Measurements from ENCODE around the gene GZMB.
"Not testable (repeated sequence)": the region's sequence is repeated elsewhere in the genome, so short reads cannot be mapped to it uniquely, and the experiment has no call there.

GZMB gene

DNA sequence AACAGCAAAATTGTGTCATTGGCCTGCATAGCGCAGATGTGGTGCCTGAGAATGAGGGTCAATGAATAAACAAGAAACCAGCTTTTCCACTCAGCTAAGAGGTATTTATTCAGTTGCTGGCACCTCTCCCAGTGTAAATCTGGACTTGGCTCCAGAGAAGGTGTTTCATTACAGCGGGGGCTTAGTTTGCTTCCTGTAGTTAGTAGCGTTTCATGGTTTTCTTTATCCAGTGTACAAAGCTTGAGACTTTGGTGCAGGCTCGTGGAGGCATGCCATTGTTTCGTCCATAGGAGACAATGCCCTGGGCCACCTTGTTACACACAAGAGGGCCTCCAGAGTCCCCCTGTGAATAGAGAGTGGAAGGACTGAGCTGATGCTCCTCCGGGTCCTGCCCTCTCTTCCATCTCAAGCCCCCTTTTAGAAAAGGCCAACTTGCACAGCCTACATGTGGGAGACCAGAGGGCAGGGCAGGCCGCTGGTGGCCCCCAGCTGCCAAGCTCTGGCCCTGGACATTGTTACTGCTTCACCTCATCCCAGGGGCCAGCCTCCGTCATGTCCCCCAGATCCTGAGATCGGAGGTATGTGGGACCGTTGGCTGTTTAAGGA, 3.0 kb downstream of the GZMB start:
- DNase-seq = no peak

DNA sequence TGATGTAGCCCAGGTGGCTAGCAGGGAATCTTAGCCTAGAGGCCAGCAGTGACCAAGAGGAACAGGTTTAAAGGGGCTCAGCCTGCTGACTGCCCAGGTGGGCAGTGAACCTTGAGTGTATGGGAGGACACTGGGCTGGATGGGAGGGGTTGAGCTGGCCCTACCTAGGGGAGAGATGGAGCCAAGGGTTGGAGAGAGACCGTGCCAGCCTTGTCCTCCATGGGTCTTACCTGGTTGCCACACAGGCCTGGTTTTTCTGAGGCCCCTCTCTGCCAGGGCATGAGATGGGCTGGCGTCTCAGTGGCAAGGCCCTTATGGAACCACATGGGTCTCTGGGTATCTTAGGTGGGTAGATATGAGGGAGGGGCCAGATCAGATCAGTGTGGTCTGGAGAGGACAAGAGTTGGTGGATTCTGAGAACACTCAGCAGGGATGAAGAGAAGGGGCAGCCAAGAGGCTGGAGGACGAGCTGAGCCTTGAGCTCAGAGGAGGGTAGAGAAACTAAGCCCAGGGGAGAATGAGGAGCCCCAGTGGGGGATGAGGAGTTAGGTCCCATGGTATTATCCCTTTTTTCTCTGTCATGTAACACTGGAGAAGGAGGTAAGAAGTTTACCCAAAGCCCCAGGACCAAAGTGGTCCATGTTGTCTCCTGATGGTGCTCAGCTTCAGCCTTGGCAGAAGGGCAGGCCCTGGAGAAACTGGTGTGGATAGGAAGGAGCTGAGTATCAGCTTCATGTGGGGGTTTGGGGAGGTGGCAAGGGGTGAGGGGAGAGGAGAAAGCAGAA, 3.7 kb downstream of the GZMB start:
- DNase-seq = no peak

DNA sequence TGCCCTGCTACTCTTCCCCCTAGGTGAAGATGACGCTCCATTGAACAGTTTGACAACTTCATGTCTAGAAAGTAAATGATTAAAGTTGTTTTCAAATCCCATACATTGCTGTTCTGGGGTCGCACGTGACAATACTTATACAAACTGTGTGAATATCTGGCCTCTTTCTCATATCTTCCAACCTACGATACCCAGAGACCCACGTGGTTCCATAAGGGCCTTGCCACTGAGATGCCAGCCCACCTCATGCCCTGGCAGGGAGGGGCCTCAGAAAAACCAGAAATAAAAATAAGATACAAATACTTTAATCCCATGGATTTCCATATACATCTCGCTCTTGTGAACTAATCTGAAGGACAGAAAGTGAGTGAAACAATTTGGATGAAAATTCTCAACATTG, 4.5 kb downstream of the GZMB start:
- DNase-seq = no peak

DNA sequence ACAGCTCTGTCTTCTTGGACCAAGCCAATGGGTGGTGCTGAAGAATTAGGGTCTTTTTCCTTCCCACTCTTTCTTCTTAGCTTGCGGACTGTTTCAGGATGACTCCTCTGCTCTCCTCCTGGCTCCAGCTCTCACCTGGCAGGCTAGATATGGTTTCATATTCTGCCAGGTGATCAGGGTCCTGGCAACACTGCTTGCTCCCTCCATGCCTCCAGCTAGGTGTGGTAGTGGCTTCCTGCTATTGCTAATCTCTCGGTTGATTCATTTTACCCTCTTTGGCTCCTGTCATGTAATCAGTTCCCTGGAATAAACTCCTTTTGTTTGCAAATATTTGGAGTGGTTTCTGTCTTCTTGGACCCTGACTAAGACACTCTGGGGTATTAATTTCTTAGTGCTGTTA, 20.2 kb downstream of the GZMB start:
- DNase-seq = no peak

DNA sequence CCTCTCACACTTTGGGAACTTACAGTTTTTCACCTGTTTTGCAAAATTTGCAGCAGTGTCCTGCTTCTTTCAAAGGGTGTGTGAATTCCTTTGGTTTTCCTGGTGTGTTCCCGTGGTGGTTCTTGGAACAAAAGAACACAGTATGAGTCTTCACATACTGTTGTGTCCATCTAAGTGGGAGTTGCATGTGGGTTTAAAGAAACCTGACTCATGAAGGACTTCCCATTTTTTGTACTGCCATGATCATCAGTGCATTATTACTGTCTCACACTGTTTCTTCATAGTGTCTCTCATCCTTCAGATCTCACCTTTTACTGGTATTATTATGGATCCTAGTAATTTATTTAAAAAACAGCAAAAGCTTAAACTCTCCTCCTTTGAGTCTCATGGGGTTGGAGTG, 20.7 kb downstream of the GZMB start:
- DNase-seq = no peak

DNA sequence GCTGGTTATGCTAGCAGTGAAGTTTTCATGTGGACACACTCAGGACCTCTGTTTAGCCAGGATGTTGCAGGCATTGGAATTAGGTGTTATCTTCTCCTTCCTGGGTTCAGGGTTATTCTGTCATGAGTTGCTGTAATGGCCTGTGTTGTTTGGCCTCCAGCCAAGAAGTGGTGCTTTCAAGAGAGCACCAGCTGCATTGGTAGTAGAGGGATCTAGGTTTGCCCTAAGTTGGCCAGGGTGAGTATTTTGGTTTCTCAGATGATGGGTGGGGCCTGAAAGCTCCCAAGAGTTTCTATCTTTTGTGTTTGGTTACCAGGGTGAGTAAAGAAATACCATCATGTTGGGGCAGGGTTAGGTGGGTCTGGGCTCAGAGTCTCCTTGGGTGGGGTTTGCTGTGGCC, 21.8 kb downstream of the GZMB start:
- DNase-seq = no peak

DNA sequence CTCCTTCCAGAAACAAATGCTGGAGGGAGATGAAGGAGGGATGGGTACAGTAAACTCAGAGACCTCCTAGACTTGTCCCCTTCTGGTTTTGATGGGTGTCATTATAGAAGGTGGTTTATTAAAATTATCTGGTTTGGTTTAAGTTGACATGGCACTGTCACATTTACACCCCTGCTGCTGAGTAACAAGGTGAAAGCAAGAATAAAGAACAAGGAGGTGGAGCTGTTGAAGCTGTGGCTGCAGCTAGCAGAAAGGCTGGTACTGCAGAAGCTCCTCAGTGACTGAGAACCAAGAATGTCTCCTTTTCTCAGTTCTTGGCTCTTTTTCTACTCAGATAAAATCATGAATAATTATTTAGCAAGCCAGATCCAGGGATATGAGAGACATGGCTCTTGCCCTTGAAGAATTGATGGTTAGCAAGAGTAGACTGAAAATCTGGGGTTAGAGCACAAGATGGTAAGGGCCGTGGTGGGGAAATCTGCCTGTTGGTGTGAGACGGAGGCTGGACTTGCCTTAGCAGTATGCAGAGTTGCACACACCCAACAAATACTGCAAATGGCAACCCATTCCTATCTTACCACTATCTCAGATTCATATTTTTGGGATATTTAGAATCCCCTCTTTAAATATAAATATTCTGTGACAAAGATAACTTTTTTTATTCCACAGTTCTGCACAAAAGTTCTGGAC, 24.2 kb downstream of the GZMB start, which contains the start of gene GZMH:
Gene GZMH, minus strand, starts transcription at position 31 of the 690 bp plus-strand sequence. CDS start 72 bp downstream, outside the sequence.
- no peak for DNase-seq

DNA sequence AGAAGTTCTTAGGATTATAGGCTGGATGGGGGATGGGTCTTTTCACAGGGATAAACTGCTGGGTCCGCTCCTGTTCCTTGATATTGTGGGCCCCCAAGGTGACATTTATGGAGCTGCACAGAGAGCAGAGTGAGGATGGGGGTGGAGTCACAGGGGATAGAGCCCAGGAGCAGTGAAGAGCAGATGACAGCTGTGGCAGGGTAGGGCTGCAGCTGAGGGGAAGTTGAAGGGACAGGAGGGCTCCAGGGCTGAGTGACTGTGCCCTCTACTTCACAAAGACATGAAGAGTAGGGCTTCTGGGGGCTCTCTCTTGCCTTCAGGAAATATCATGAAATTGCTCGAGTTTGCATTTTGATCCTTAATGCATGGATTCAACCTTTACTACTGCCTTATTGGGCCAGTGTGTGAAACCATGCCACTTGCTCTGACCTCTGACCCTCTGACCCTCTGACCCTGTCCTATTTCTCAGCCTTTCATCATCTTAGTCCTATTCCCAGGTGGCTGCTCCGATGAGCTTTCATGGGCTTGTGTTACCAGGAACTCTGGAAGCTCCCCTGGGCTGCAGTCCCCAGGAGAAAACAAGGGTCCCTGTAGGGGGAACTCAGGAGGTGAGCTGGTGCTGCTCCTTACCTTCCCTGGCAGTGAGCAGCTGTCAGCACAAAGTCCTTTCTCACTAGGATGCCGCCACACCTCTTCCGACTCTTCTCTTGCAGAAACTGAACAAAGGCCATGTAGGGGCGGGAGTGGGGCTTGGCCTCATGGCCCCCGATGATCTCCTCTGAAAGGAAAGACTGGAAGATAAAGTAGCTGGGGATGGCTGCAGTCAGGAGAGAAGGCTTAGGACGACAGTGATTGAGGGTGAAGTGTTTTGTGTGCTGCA, 26.1 kb downstream of the GZMB start:
- no peak for DNase-seq

DNA sequence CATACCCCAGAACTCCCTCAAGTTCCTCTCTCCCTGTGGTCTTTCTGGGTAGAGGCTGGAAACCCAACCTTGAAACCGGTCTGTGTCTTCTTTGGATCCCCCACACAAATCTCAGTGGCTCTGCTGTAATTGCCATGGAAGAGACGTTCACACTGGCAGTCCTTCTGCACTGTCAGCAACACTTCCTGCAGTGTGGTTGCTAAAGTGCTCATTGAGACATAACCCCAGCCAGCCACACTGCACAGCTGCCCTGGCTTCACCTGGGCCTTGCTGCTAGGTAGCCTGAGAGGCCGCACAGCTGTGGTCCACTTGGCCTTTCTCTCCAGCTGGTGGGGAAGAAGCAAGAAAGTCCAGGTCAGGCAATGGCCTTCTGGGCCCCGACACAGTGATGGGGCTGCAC, 26.9 kb downstream of the GZMB start:
- DNase-seq = no peak

DNA sequence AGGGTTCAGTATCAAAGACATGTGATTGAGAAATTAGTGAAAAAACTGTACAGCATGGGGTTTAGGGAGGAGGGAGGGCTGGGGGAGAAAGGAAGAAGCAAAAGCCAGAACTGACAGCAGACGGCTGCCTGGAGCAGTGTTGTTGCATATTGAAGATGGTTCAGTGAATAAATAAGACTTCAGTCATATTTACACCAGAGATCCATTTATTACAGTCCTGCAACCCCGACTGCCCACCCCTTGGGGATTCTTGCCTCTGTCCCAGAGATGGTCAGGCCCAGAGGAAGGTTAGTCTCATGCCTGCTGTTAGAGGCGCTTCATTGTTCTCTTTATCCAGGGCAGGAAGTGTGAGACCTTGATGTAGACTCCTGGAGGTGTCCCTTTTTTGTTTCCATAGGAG, 27.7 kb downstream of the GZMB start:
- DNase-seq = no peak

DNA sequence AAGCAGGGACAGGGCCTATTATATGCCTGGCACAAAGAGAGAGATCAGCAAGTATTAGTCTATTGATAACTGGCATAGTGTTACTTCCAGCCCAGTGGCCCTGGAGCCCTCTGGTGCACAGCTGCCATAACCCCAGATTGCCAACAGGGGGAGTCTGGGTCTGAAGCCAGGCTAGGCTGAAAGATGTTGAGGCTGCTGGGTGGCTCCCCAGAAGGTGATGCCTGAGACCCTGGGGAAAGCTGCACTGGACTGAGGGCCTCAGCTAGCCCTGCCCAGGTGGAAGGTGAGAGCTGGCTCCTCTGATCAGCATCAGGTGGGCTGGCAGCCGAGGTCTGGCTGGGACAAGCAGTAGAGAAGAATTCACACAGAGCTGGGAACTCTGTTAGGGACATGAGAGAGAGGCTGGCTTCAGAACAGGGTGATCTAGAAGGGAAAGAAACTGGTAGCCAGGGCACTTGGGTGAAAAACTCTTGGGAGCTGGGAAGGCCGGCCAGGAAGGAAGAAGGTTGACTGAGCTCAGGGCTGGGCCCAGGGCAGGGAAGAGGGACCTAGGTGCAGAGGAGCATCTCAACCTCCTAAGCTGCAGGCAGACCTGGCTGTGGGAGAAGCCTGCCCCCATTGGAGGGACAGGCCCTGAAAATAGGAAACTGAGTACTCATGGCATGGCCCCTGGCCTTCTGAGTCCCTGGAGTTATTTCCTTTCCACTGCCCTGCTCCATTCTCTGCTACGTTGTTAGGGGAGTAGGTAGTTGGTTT, 28.4 kb downstream of the GZMB start:
- peak; percentile 67 for DNase-seq

DNA sequence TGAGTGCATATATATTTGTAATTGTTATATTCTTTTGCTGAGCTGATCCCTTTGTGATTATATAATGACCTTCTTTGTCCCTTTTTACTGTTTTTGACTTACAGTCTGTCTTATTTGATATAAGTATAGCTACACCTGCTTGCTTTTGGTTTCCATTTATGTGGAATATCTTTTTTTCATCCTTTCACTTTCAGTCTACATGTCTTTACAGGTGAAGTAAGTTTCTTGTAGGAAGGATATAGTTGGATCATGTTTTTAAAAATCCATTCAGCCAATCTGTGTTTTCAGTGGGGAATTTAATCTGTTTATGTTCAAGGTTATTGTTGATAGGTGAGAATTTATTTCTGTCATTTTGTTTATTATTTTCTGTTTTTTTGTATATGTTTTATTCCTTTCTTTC, 36.6 kb downstream of the GZMB start:
- DNase-seq = no peak

DNA sequence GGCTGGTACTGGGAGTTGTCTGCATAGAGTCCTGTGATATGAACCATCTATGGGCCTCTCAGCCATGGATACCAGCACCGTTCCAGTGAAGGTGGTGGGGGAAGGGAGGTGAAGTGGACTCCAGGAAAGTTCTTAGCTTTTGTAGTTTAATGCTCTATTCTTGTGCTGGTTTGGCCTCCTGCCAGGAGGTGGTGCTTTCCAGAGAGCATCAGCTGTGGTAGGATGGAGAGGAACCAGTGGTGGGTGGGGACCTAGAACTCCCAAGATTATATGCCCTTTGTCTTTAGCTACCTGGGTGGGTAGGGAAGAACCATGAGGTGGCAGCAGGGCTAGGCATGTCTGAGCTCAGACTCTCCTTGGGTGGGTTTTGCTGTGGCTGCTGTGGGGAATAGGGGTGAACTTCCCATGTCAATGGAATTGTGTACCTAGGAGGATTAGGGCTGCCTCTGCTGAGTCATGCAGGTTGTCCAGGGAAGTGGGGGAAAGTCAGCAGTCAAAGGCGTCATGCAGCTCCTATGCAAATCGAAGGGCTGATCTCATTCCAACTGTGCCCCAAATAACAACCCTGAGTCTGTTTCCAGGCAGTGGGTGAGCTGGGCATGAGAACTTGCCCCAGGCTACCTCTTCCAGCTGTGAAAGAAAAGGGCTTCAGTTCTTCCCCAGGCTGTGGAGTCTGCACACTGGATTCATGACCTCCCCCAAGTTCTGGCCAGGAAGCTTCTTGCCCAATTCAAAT, 38.7 kb downstream of the GZMB start:
- no peak for DNase-seq

DNA sequence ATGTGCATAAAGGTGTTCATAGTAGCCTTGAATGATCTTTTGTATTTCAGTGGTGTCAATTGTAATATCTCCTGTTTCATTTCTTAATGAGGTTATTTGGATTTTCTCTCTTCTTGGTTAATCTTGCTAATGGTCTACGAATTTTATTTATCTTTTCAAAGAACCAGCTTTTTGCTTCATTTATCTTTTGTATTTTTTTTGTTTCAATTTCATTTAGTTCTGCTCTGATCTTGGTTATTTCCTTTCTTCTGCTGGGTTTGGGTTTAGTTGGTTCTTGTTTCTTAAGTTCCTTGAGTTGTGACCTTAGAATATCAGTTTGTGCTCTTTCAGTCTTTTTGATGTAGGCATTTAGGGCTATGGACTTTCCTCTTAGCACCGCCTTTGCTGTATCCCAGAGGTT, 43.0 kb downstream of the GZMB start:
- not testable (repeated sequence) for DNase-seq

DNA sequence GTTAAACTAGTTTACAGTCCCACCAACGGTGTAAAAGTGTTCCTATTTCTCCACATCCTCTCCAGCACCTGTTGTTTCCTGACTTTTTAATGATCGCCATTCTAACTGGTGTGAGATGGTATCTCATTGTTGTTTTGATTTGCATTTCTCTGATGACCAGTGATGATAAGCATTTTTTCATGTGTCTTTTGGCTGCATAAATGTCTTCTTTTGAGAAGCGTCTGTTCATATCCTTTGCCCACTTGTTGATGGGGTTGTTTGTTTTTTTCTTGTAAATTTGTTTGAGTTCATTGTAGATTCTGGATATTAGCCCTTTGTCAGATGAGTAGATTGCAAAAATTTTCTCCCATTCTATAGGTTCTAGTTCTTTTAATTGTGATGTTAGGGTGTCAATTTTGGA, 49.6 kb downstream of the GZMB start:
- DNase-seq = not testable (repeated sequence)

Measured in activated T-cell treated with anti-CD3 and anti-CD28 coated beads for 4 hours (primary cell).